ENCODE measurements around the gene LRCH3.
"Not testable (repeated sequence)": the region's sequence is repeated elsewhere in the genome, so short reads cannot be mapped to it uniquely, and the experiment has no call there.

The LRCH3 gene

GRCh38 chr3:197921429-197922275, 130.6 kb downstream of the LRCH3 start:
- H3K18ac ChIP-seq (ENCODE audit: low read depth in 1 of 2, low read length in 2 of 2); H2BK12ac ChIP-seq (ENCODE audit: low read length in 2 of 2); H3K4me2 ChIP-seq (ENCODE audit: low read length, poor library complexity, severe bottlenecking); H2BK15ac ChIP-seq (ENCODE audit: low read depth, poor library complexity, severe bottlenecking); H2BK120ac ChIP-seq (ENCODE audit: low read depth, low read length); H3K27ac ChIP-seq (ENCODE audit: low read length, poor library complexity, severe bottlenecking); H3K4ac ChIP-seq (ENCODE audit: low read depth in 1 of 2, low read length in 2 of 2); H2AK5ac ChIP-seq (ENCODE audit: low read length, severe bottlenecking); DNase-seq; H4K8ac ChIP-seq (ENCODE audit: low read length); H3K14ac ChIP-seq (ENCODE audit: low read length in 2 of 2); H3K9me3 ChIP-seq (ENCODE audit: control insufficient read depth, low read length); H2AFZ ChIP-seq (ENCODE audit: low read depth, low read length); H3K4me3 ChIP-seq (ENCODE audit: insufficient read depth in 1 of 2, low read depth in 1 of 2, low read length in 2 of 2); H3K27me3 ChIP-seq (ENCODE audit: control insufficient read depth in 1 of 2, insufficient read depth in 1 of 2, low read length in 2 of 2); H2BK5ac ChIP-seq (ENCODE audit: low read depth, low read length, poor library complexity, severe bottlenecking); H3K79me1 ChIP-seq (replicated peaks; ENCODE audit: low read length, poor library complexity, severe bottlenecking); H3K9ac ChIP-seq (ENCODE audit: low read length); H3K4me1 ChIP-seq (ENCODE audit: control insufficient read depth, insufficient read depth, low read depth, low read length); H4K91ac ChIP-seq (ENCODE audit: low read length); H3K23ac ChIP-seq (ENCODE audit: low read length in 2 of 2): not testable (repeated sequence)
- peaks cover 0 to 14% of the 10 kb centered on the region in 2 experiments for H3K36me3 ChIP-seq (ENCODE audit: control insufficient read depth in 1 of 2, insufficient read depth in 2 of 2, low read depth in 1 of 2, low read length in 2 of 2)
- WGBS = 87% methylated on average over 18 of the region's 24 CpGs

DNA sequence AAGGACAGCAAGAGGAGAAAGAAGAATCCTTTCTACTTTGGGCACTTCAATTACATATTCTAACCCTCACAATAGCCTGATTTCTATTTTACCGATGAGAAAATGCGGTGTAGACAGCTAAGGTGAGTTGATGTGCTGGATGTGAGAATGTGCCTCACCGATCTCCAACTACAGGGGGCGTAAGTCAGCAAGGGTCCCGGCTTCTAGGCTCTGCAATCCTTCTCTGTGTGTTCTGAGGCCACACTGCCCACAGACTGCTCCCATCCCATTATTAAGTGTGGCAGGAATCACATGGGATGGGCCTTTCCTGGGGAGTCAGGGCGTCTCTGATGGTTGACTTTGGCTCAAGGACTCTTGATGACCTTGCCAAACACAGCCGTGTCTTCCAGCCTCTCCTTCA, 135.4 kb downstream of the LRCH3 start:
- Histone ChIP-seq H2BK5ac (ENCODE audit: low read depth, low read length, poor library complexity, severe bottlenecking) (no peak overlapping the region), H3K14ac (ENCODE audit: low read length in 2 of 2) (no peak overlapping the region), H3K9ac (ENCODE audit: low read length) (no peak overlapping the region), H4K91ac (ENCODE audit: low read length) (no peak overlapping the region), H3K79me1 (replicated peaks; ENCODE audit: low read length, poor library complexity, severe bottlenecking) (no peaks in the 10 kb centered on the region), H3K27ac (ENCODE audit: low read length, poor library complexity, severe bottlenecking) (no peak overlapping the region), H3K9me3 (ENCODE audit: control insufficient read depth, low read length) (no peaks in the 10 kb centered on the region), H3K4me1 (ENCODE audit: control insufficient read depth, insufficient read depth, low read depth, low read length) (no peaks in the 10 kb centered on the region), H3K27me3 (ENCODE audit: control insufficient read depth in 1 of 2, insufficient read depth in 1 of 2, low read length in 2 of 2) (no peaks in the 10 kb centered on the region), H3K18ac (ENCODE audit: low read depth in 1 of 2, low read length in 2 of 2) (no peak overlapping the region), H2AFZ (ENCODE audit: low read depth, low read length) (no peak overlapping the region), H2AK5ac (ENCODE audit: low read length, severe bottlenecking) (no peak overlapping the region), H3K23ac (ENCODE audit: low read length in 2 of 2) (no peak overlapping the region), H4K8ac (ENCODE audit: low read length) (no peak overlapping the region), H3K4ac (ENCODE audit: low read depth in 1 of 2, low read length in 2 of 2) (no peak overlapping the region), H3K4me2 (ENCODE audit: low read length, poor library complexity, severe bottlenecking) (no peak overlapping the region), H2BK12ac (ENCODE audit: low read length in 2 of 2) (no peak overlapping the region), H3K36me3 (ENCODE audit: control insufficient read depth in 1 of 2, insufficient read depth in 2 of 2, low read depth in 1 of 2, low read length in 2 of 2) (peaks cover 4 to 17% of the 10 kb centered on the region in 2 experiments), H2BK120ac (ENCODE audit: low read depth, low read length) (no peak overlapping the region), H3K4me3 (ENCODE audit: insufficient read depth in 1 of 2, low read depth in 1 of 2, low read length in 2 of 2) (no peak overlapping the region), H2BK15ac (ENCODE audit: low read depth, poor library complexity, severe bottlenecking) (no peak overlapping the region)
- DNase-seq = no peak
- WGBS = 82% methylated on average over 7 of the region's 7 CpGs

GRCh38 chr3:197927578-197927977, 136.5 kb downstream of the LRCH3 start:
- H3K4me3 ChIP-seq (ENCODE audit: insufficient read depth in 1 of 2, low read depth in 1 of 2, low read length in 2 of 2); H3K79me1 ChIP-seq (replicated peaks; ENCODE audit: low read length, poor library complexity, severe bottlenecking); H2BK5ac ChIP-seq (ENCODE audit: low read depth, low read length, poor library complexity, severe bottlenecking); H3K14ac ChIP-seq (ENCODE audit: low read length in 2 of 2); H3K4me1 ChIP-seq (ENCODE audit: control insufficient read depth, insufficient read depth, low read depth, low read length); H4K91ac ChIP-seq (ENCODE audit: low read length); H3K18ac ChIP-seq (ENCODE audit: low read depth in 1 of 2, low read length in 2 of 2); H2AFZ ChIP-seq (ENCODE audit: low read depth, low read length); H2AK5ac ChIP-seq (ENCODE audit: low read length, severe bottlenecking); H2BK12ac ChIP-seq (ENCODE audit: low read length in 2 of 2); H4K8ac ChIP-seq (ENCODE audit: low read length); H3K27ac ChIP-seq (ENCODE audit: low read length, poor library complexity, severe bottlenecking); H3K9ac ChIP-seq (ENCODE audit: low read length); H3K4ac ChIP-seq (ENCODE audit: low read depth in 1 of 2, low read length in 2 of 2); H3K23ac ChIP-seq (ENCODE audit: low read length in 2 of 2); DNase-seq; H3K4me2 ChIP-seq (ENCODE audit: low read length, poor library complexity, severe bottlenecking); H3K9me3 ChIP-seq (ENCODE audit: control insufficient read depth, low read length); H2BK15ac ChIP-seq (ENCODE audit: low read depth, poor library complexity, severe bottlenecking); H3K27me3 ChIP-seq (ENCODE audit: control insufficient read depth in 1 of 2, insufficient read depth in 1 of 2, low read length in 2 of 2); H2BK120ac ChIP-seq (ENCODE audit: low read depth, low read length): not testable (repeated sequence)
- 100% methylated on average over 1 of the region's 3 CpGs for WGBS
- H3K36me3 ChIP-seq (ENCODE audit: control insufficient read depth in 1 of 2, insufficient read depth in 2 of 2, low read depth in 1 of 2, low read length in 2 of 2) = peaks cover 4 to 16% of the 10 kb centered on the region in 2 experiments

DNA sequence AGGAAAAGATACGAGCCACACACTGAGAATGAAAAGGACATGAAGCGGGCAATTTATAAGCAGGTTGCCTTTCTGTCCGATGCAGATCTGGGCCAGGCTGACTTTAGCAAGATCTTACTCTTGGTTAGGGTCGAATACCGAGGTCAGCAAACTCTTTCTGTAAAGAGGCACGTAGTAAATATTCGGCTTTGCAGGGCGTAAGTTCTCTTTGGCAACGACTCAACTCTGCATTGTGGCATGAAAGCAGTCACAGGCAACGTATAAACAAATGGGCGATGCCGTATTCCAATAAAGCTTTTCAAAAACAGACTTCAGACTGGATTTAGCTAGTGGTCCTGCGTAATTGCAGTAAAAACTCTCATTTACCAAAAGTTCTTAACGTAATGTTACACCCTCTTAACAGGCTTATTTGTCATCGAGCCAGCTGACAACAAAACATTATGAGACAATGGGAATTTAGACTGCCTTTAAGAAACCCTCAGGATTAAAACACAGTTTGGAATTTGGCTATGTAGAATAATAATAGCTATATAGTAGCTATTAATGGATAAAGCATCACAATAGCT, 145.8 kb downstream of the LRCH3 start:
- Histone ChIP-seq H3K14ac (ENCODE audit: low read length in 2 of 2) (no peak overlapping the region), H3K4ac (ENCODE audit: low read depth in 1 of 2, low read length in 2 of 2) (no peak overlapping the region), H3K23ac (ENCODE audit: low read length in 2 of 2) (no peak overlapping the region), H3K18ac (ENCODE audit: low read depth in 1 of 2, low read length in 2 of 2) (no peak overlapping the region), H3K4me3 (ENCODE audit: insufficient read depth in 1 of 2, low read depth in 1 of 2, low read length in 2 of 2) (no peak overlapping the region), H4K91ac (ENCODE audit: low read length) (no peak overlapping the region), H2BK120ac (ENCODE audit: low read depth, low read length) (no peak overlapping the region), H3K27ac (ENCODE audit: low read length, poor library complexity, severe bottlenecking) (no peak overlapping the region), H3K4me1 (ENCODE audit: control insufficient read depth, insufficient read depth, low read depth, low read length) (no peaks in the 10 kb centered on the region), H3K36me3 (ENCODE audit: control insufficient read depth in 1 of 2, insufficient read depth in 2 of 2, low read depth in 1 of 2, low read length in 2 of 2) (peaks cover 3 to 6% of the 10 kb centered on the region in 2 experiments), H3K9me3 (ENCODE audit: control insufficient read depth, low read length) (no peaks in the 10 kb centered on the region), H4K8ac (ENCODE audit: low read length) (no peak overlapping the region), H2BK12ac (ENCODE audit: low read length in 2 of 2) (no peak overlapping the region), H3K9ac (ENCODE audit: low read length) (no peak overlapping the region), H2AK5ac (ENCODE audit: low read length, severe bottlenecking) (no peak overlapping the region), H2BK15ac (ENCODE audit: low read depth, poor library complexity, severe bottlenecking) (no peak overlapping the region), H2BK5ac (ENCODE audit: low read depth, low read length, poor library complexity, severe bottlenecking) (no peak overlapping the region), H2AFZ (ENCODE audit: low read depth, low read length) (no peak overlapping the region), H3K79me1 (replicated peaks; ENCODE audit: low read length, poor library complexity, severe bottlenecking) (no peaks in the 10 kb centered on the region), H3K4me2 (ENCODE audit: low read length, poor library complexity, severe bottlenecking) (no peak overlapping the region), H3K27me3 (ENCODE audit: control insufficient read depth in 1 of 2, insufficient read depth in 1 of 2, low read length in 2 of 2) (no peaks in the 10 kb centered on the region)
- WGBS = 90% methylated on average over 14 of the region's 15 CpGs
- no peak for DNase-seq
